GM23248 (cell line): ENCODE results near the gene FHAD1.

Source experiments
- EZH2 ChIP-seq: fragments of 200-600 bp; sonication (generic); IDR thresholded peaks from 2 replicates; pipeline ENCODE4 v1.6.1; 2018; ENCODE audit warnings: antibody characterized with exemption, mild to moderate bottlenecking; ENCODE audit not compliant: insufficient read depth, poor library complexity, severe bottlenecking
- EZH2phosphoT487 ChIP-seq: fragments of 200-600 bp; sonication (generic); IDR thresholded peaks from 2 replicates; pipeline ENCODE4 v1.6.1; 2018; ENCODE audit warnings: antibody characterized with exemption, moderate library complexity, mild to moderate bottlenecking, low read depth; ENCODE audit not compliant: insufficient read depth

DNA sequence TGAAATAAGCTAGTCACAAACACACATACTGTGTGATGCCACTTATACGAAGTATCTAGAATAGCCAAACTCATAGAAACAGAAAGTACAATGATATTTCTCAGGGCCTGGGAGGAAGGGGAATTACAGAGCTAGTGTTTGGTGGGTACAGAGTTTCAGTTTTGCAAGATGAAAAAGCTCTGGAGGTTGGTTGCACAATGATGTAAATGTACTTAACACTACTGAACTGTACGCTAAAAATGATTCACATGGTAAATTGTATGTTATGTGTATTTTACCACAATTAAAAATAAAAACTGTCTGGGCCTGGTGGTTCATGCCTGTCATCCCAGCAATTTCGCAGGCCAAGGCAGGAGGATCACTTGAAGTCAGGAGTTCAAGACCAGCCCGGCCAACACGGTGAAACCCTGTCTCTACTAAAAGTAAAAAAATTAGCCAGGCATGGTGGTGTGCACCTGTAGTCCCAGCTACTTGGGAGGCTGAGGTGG, 15.3 kb upstream of the FHAD1 start:
- TF ChIP-seq EZH2 (no peak), EZH2phosphoT487 (no peak)
